Measurements from ENCODE around the gene NLGN1. TPM values are rescaled to one million over a fixed set of nuclear protein-coding genes. Genes with fewer than 3 reads are reported as not detected.

NLGN1 gene
- total and polyA plus RNA-seq, 2 of the 13 experiments (the other 11 are each of a cell fraction or from before 2014, with no cell fraction given), result not detected

- Histone ChIP-seq H3K4me2 (ENCODE audit: low read depth, low read length) (no peak overlapping the region), H3K9ac (ENCODE audit: insufficient read depth, low read depth, low read length) (no peak overlapping the region), H3K9me3 (ENCODE audit: low read length) (no peaks in the 10 kb centered on the region), H4K20me1 (ENCODE audit: insufficient read depth, low read length) (no peaks in the 10 kb centered on the region), H3K27me3 (ENCODE audit: control insufficient read depth in 1 of 2, insufficient read depth in 2 of 2, low read length in 2 of 2) (no peaks in the 10 kb centered on the region), H2AFZ (ENCODE audit: low read length) (no peak overlapping the region), H3K27ac (ENCODE audit: extremely low read length, insufficient read depth, low read length) (no peak overlapping the region), H3K4me1 (ENCODE audit: insufficient read depth, low read length) (no peaks in the 10 kb centered on the region), H3K79me2 (ENCODE audit: insufficient read depth, low read length) (no peaks in the 10 kb centered on the region), H3K36me3 (replicated peaks in 1 of 2; ENCODE audit: control insufficient read depth in 1 of 2, insufficient read depth in 2 of 2, low read length in 2 of 2) (no peaks in the 10 kb centered on the region), H3K4me3 (replicated peaks in 1 of 3; ENCODE audit: insufficient read depth in 1 of 3, low read depth in 2 of 3, low read length in 3 of 3) (no peak overlapping the region)
- no TSS peak for BruUV-seq (replicated peaks)
- in situ Hi-C loops (cut with HindIII; ENCODE audit: extremely low pct_ligation_motif_present, low pct_unique_long_range_greater_than_20kb) (no loop called here), intact Hi-C loops (cut with micrococcal nuclease; ENCODE audit: unreplicated experiment) (no loop called here)
- ATAC-seq, result no peak
- ChIA-PET CTCF (ENCODE audit: low intra/inter-chr PET ratio, low total read pairs) (no interaction called here), POLR2A (no interaction called here)
- DNase-seq (ENCODE audit: low spot score), result no peak
- no peak for FAIRE-seq
- TF ChIP-seq YEATS2 (CRISPR knock-in tag; IDR thresholded peaks at IDR 0.05; ENCODE audit: borderline replicate concordance), result no peak
- TF ChIP-seq GATA4 (IDR thresholded peaks at IDR 0.05; ENCODE audit: borderline replicate concordance, low read depth), result no peak
- no peak for TF ChIP-seq HNF1B (CRISPR knock-in tag; IDR thresholded peaks at IDR 0.05)
- TF ChIP-seq ZNF878 (CRISPR knock-in tag; IDR thresholded peaks at IDR 0.05), result no peak
- WGBS (ENCODE audit: low lambda C conversion rate), result 3% methylated on average over 3 of the region's 3 CpGs
Observed at GRCh38 chr3:173911446-173911845, 513.9 kb downstream of the NLGN1 start.

- H3K9ac ChIP-seq (ENCODE audit: insufficient read depth, low read depth, low read length), result no peak overlapping the region
- POLR2A ChIA-PET, result no interaction called here
Observed at GRCh38 chr3:173912126-173912525, 514.6 kb downstream of the NLGN1 start.

More at GRCh38 chr3:173912126-173912525, 514.6 kb downstream of the NLGN1 start:
- H3K4me1 ChIP-seq (ENCODE audit: insufficient read depth, low read length), result no peaks in the 10 kb centered on the region
- H3K79me2 ChIP-seq (ENCODE audit: insufficient read depth, low read length), result no peaks in the 10 kb centered on the region
- no peak for FAIRE-seq
- BruUV-seq (replicated peaks), result no TSS peak
- H3K4me3 ChIP-seq (replicated peaks in 1 of 3; ENCODE audit: insufficient read depth in 1 of 3, low read depth in 2 of 3, low read length in 3 of 3), result no peak overlapping the region
- DNase-seq (ENCODE audit: low spot score), result no peak
- no peak overlapping the region for H3K4me2 ChIP-seq (ENCODE audit: low read depth, low read length)
- no peaks in the 10 kb centered on the region for H4K20me1 ChIP-seq (ENCODE audit: insufficient read depth, low read length)
- in situ Hi-C loops (cut with HindIII; ENCODE audit: extremely low pct_ligation_motif_present, low pct_unique_long_range_greater_than_20kb) (no loop called here), intact Hi-C loops (cut with micrococcal nuclease; ENCODE audit: unreplicated experiment) (no loop called here)
- H3K27ac ChIP-seq (ENCODE audit: extremely low read length, insufficient read depth, low read length), result no peak overlapping the region
- no peaks in the 10 kb centered on the region for H3K27me3 ChIP-seq (ENCODE audit: control insufficient read depth in 1 of 2, insufficient read depth in 2 of 2, low read length in 2 of 2)
- no peak for TF ChIP-seq HNRNPH1 (optimal IDR thresholded peaks at IDR 0.05; ENCODE audit: low read depth, low read length)
- no peak for TF ChIP-seq PAWR (CRISPR knock-in tag; IDR thresholded peaks at IDR 0.05; ENCODE audit: borderline replicate concordance)
- TF ChIP-seq PHB2 (IDR thresholded peaks at IDR 0.05; ENCODE audit: partially characterized antibody), result no peak
- TF ChIP-seq ESRRA (CRISPR knock-in tag; IDR thresholded peaks at IDR 0.05; ENCODE audit: low read depth), result no peak
- TF ChIP-seq ZNF256 (CRISPR knock-in tag; conservative IDR thresholded peaks at IDR 0.05), result no peak
- no peak for TF ChIP-seq ZNF629 (CRISPR knock-in tag; conservative IDR thresholded peaks at IDR 0.05)
- no peak for TF ChIP-seq ZNF777 (CRISPR knock-in tag; IDR thresholded peaks at IDR 0.05)
- TF ChIP-seq ARNTL (CRISPR knock-in tag; IDR thresholded peaks at IDR 0.05), result no peak
- TF ChIP-seq FOXP1 (IDR thresholded peaks at IDR 0.05), result no peak
- no peak for TF ChIP-seq FOXP1 (CRISPR knock-in tag; IDR thresholded peaks at IDR 0.05)
- no peak for TF ChIP-seq ZNF562 (CRISPR knock-in tag; IDR thresholded peaks at IDR 0.05; ENCODE audit: borderline replicate concordance)
- TF ChIP-seq MED13 (CRISPR knock-in tag; IDR thresholded peaks at IDR 0.05), result no peak
- CTCF ChIA-PET (ENCODE audit: low intra/inter-chr PET ratio, low total read pairs), result no interaction called here
- no peaks in the 10 kb centered on the region for H3K36me3 ChIP-seq (replicated peaks in 1 of 2; ENCODE audit: control insufficient read depth in 1 of 2, insufficient read depth in 2 of 2, low read length in 2 of 2)
- ATAC-seq, result no peak
- no peaks in the 10 kb centered on the region for H3K9me3 ChIP-seq (ENCODE audit: low read length)
- under 1% methylated on average over 4 of the region's 4 CpGs for WGBS (ENCODE audit: low lambda C conversion rate)
- H2AFZ ChIP-seq (ENCODE audit: low read length), result no peak overlapping the region
